ENCODE data around the gene C1orf216. TPM values are rescaled to one million over a fixed set of nuclear protein-coding genes. Genes with fewer than 3 reads are reported as not detected.

The C1orf216 gene
- total RNA-seq, 1 experiment from 2014 or later = 13.9 TPM

GRCh38 chr1:35756064-35756463 is 37.4 kb upstream of the C1orf216 start:
- Histone ChIP-seq H3K27me3 (ENCODE audit: insufficient read depth, low read length) (no peaks in the 10 kb centered on the region), H3K9me3 (ENCODE audit: control insufficient read depth in 1 of 2, insufficient read depth in 1 of 2, low read depth in 1 of 2, low read length in 2 of 2) (no peaks in the 10 kb centered on the region)

GRCh38 chr1:35753626-35754260 is 35.1 kb upstream of the C1orf216 start:
- Histone ChIP-seq H4K20me1 (ENCODE audit: insufficient read depth) (no peaks in the 10 kb centered on the region), H3K27ac (ENCODE audit: low read depth, low read length) (no peak overlapping the region), H3K4me1 (ENCODE audit: control insufficient read depth in 1 of 2, insufficient read depth in 2 of 2, low read length in 2 of 2) (peaks cover 0 to 4% of the 10 kb centered on the region in 2 experiments; a peak in 1 of 4 replicates), H3K4me2 (ENCODE audit: low read length) (no peak overlapping the region), H3K9me3 (ENCODE audit: control insufficient read depth in 1 of 2, insufficient read depth in 1 of 2, low read depth in 1 of 2, low read length in 2 of 2) (no peaks in the 10 kb centered on the region), H3K9ac (ENCODE audit: low read length) (no peak overlapping the region), H3K4me3 (replicated peaks in 1 of 2; ENCODE audit: low read depth in 1 of 2, low read length in 2 of 2) (no peak overlapping the region), H3K79me2 (ENCODE audit: insufficient read depth, low read length) (peaks cover 12% of the 10 kb centered on the region), H3K27me3 (ENCODE audit: insufficient read depth, low read length) (no peaks in the 10 kb centered on the region), H3K9me2 (ENCODE audit: insufficient read depth) (no peaks in the 10 kb centered on the region), H2AFZ (ENCODE audit: low read depth, low read length, poor library complexity, severe bottlenecking) (no peak overlapping the region), H3K36me3 (ENCODE audit: control insufficient read depth in 1 of 2, insufficient read depth in 2 of 2, low read length in 2 of 2) (peaks cover 8 to 19% of the 10 kb centered on the region in 2 experiments; a peak in 2 of 4 replicates)
- CTCF ChIA-PET = interaction anchor here (1.0 kb wide), 1 partner anchor 26 kb away, joined by 3 read pairs; no protein-coding TSS in a partner anchor
- no TSS peak for BruUV-seq (replicated peaks)
- TF ChIP-seq YY1 (IDR thresholded peaks at IDR 0.05; ENCODE audit: extremely low read depth, insufficient replicate concordance, low read depth, low read length) (no peak), MAX (IDR thresholded peaks at IDR 0.05) (no peak), POLR2AphosphoS5 (IDR thresholded peaks at IDR 0.05; ENCODE audit: low read depth, low read length) (no peak), EGR1 (IDR thresholded peaks at IDR 0.05; ENCODE audit: low read depth) (no peak), SIN3A (IDR thresholded peaks at IDR 0.05; ENCODE audit: low read depth) (no peak), ATF3 (IDR thresholded peaks at IDR 0.05) (no peak), FOSL1 (IDR thresholded peaks at IDR 0.05; ENCODE audit: low read depth) (no peak)
- no peak for DNase-seq (ENCODE audit: low read depth, low spot score)
- no peak for ATAC-seq
- RAD21 ChIA-PET (ENCODE audit: low non-redundant PET in 1 of 2, low total read pairs in 2 of 2, uncharacterized antibody in 2 of 2, unreplicated experiment in 2 of 2) = no interaction called here
- POLR2A ChIA-PET = no interaction called here
- intact Hi-C loops (cut with micrococcal nuclease) = no loop called here

More at GRCh38 chr1:35756064-35756463, 37.4 kb upstream of the C1orf216 start:
- H3K4me3 ChIP-seq (replicated peaks in 1 of 2; ENCODE audit: low read depth in 1 of 2, low read length in 2 of 2) = no peak overlapping the region
- H3K9me2 ChIP-seq (ENCODE audit: insufficient read depth) = no peaks in the 10 kb centered on the region
- DNase-seq (ENCODE audit: low read depth, low spot score) (no peak), ATAC-seq (no peak)
- H3K36me3 ChIP-seq (ENCODE audit: control insufficient read depth in 1 of 2, insufficient read depth in 2 of 2, low read length in 2 of 2) = peaks cover 14 to 29% of the 10 kb centered on the region in 2 experiments
- peaks cover 19% of the 10 kb centered on the region for H3K79me2 ChIP-seq (ENCODE audit: insufficient read depth, low read length)
- no peak overlapping the region for H3K27ac ChIP-seq (ENCODE audit: low read depth, low read length)
- no peak overlapping the region for H2AFZ ChIP-seq (ENCODE audit: low read depth, low read length, poor library complexity, severe bottlenecking)
- ChIA-PET POLR2A (no interaction called here), CTCF (interaction anchor here (1.3 kb wide), 1 partner anchor 40 kb away, joined by 3 read pairs; no protein-coding TSS in a partner anchor), RAD21 (ENCODE audit: low non-redundant PET in 1 of 2, low total read pairs in 2 of 2, uncharacterized antibody in 2 of 2, unreplicated experiment in 2 of 2) (no interaction called here)
- no peak for TF ChIP-seq CBX3 (IDR thresholded peaks at IDR 0.05; ENCODE audit: low read depth)
- no peak for TF ChIP-seq CEBPB (IDR thresholded peaks at IDR 0.05; ENCODE audit: low read depth)
- TF ChIP-seq ZNF274 (IDR thresholded peaks at IDR 0.05; ENCODE audit: low read depth, low read length) = no peak
- BruUV-seq (replicated peaks) = no TSS peak
- intact Hi-C loops (cut with micrococcal nuclease) = no loop called here
- H4K20me1 ChIP-seq (ENCODE audit: insufficient read depth) = no peaks in the 10 kb centered on the region
- no peak overlapping the region for H3K9ac ChIP-seq (ENCODE audit: low read length)
- no peak overlapping the region for H3K4me2 ChIP-seq (ENCODE audit: low read length)
- peaks cover 0 to 4% of the 10 kb centered on the region in 2 experiments; a peak in 1 of 4 replicates for H3K4me1 ChIP-seq (ENCODE audit: control insufficient read depth in 1 of 2, insufficient read depth in 2 of 2, low read length in 2 of 2)
